Choroid plexus epithelial cell (primary cell): Measurements from ENCODE around the gene NIPAL3.

ENCODE experiments used
- DNase-seq: peaks from one replicate; pipeline ENCODE4 v3.0.0-alpha.2; 2010; ENCODE audit warnings: low read depth
- H3K4me3 ChIP-seq: 2 replicates; pipeline ENCODE4 v1.5.1; 2011; ENCODE audit warnings: low read depth, mild to moderate bottlenecking, control low read depth, low read length, moderate library complexity
- CTCF ChIP-seq: conservative IDR thresholded peaks from 2 replicates; pipeline ENCODE4 v1.5.1; 2011; ENCODE audit warnings: low read depth, mild to moderate bottlenecking, control low read depth, inconsistent platforms, low read length, moderate library complexity

NIPAL3 gene

DNA sequence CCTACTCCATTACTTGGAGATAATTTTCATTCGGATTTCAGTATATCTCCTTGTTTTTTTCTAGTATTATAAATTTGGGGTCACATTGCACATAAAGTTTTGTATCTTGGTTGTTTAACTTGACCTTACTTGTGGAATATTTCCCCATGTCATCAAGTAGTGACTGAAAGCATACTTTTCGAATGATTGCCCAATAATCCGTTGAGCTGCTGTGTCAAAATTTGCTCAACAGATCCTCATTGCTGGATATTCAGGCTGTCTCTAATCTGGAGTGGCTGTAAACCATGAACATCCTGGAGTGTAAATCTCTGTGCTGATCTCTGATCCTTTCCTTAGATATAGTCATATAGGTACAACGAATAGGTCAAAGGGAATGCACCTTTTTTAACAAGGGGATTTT, 4.9 kb downstream of the NIPAL3 start:
- H3K4me3 ChIP-seq, result no peak overlapping the region
- TF ChIP-seq CTCF, result no peak
- DNase-seq, result peak; percentile 63

- no peak for DNase-seq
- no peak overlapping the region for H3K4me3 ChIP-seq
- TF ChIP-seq CTCF, result peak; percentile 19
Measured at GRCh38 chr1:24421502-24421901, 5.9 kb downstream of the NIPAL3 start.

DNA sequence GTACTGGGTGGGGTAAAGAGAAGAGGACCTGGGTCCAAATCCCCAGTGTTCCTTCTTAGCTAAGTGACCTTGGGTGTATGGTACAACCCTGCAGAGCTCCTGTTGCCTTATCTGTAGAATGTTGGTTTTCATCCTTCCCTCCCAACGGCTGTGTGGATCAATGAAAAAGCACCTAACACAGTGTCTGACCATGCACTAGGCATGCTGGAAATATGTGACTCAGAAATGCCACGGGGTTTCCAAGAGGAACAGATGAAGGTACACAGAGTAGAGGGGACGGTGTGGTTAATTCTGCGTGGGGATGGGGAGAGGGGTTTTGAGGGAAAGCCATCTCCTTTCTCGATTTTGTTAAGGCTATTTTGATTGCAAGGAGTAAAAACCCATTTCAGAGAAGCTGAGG, 8.6 kb downstream of the NIPAL3 start:
- DNase-seq, result no peak
- no peak for TF ChIP-seq CTCF
- no peak overlapping the region for H3K4me3 ChIP-seq

GRCh38 chr1:24424990-24425389, 9.4 kb downstream of the NIPAL3 start:
- TF ChIP-seq CTCF, result no peak
- no peak overlapping the region for H3K4me3 ChIP-seq
- DNase-seq, result no peak

DNA sequence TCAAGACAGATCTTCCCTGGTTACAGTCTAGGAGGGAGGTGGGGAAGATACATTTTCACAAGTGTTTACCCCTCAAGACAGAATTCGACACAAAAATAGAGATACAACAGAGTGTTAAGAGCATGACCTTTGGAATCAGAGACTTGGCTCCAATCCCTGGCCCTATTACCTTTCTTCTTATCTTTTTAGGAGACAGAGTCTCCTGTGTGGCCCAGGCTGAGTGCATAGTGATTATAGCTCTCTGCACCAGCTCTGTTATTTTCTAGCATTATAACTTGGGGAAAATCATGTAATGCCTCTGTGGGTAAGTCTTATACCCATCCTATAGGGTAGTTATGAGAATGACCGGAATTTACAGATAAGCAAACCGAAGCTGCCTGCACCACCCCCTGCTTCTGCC, 9.8 kb downstream of the NIPAL3 start:
- no peak overlapping the region for H3K4me3 ChIP-seq
- DNase-seq, result no peak
- no peak for TF ChIP-seq CTCF

DNA sequence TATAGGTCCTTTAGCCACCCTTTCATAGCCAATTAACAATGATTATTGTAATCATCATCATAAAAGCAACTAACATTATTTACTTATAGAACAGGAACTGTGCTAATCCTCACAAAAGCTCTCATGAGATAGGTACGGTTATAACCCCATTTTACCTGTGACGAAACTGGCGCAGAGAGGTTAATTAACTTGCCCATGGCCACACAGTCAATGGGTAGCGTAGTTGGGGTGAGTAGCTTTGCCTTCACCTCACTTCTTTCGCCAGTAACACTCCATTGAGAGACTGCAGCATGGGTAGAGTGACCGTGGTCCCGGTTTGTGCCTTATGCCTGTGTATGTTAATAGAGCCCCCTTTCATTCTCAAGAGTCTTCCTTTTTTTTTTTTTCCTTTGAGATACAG, 10.3 kb downstream of the NIPAL3 start:
- TF ChIP-seq CTCF, result no peak

DNA sequence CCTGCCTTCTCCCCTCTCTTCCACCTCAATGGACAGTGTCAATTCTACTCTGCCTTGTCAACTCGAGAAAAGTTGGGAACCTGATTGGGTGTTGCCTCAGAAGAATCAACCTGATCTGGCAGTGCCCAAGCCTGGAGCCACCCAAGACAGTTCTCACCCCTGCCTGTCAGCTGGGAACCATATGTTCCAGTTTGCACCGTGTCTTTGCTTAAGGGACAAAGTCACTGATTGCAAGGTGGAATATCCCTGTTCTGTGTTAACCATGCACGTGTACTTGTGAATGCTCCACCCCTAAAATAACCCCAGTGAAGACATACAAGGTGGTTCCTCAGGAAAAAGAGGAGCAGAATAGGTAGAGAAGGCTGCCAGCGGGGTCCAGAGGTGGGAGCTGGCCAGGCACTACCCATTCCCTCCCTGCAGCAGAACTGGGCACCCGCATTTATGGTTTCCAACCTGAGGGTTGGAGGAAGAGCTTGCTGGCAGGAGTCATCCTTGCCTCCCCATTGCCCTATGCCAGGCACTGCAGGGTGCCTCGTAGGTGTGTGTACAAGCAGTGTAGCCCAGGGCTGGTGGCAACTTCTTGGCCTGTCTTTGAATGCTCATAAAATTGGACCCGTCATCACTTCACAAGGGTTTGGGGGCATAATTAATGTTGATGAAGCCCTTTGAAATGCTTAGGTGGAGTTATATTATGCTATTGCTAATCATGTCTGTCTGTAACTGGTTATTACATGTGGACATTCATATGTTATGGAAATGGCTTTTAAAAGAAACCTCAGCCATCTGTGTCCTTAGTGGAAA, 11.3 kb downstream of the NIPAL3 start:
- no peak for TF ChIP-seq CTCF
- no peak for DNase-seq
- H3K4me3 ChIP-seq, result no peak overlapping the region

More for the DNA sequence above, 10.3 kb downstream of the NIPAL3 start:
- no peak for DNase-seq
- H3K4me3 ChIP-seq, result no peak overlapping the region
